ENCODE measurements around the gene SLC13A2.

DNA sequence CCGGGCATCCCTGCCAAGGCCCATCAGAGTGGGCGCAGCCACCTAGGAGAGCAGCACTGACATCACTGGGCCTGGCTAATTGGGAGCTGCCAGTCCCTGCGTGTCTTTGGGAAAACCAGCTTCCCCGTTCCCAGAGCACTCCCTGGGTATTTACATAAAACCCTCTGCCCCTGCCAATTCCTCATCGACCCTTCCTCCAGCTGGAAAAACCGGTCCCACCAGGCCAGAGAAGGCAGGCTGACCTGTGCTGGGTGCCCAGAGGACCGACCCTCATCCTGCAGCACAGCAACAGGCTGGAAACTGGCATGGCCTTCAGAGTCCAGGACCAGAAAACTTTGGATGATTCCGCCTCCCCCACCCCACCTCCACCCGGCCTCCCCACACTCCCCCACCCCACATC, 24.5 kb downstream of the SLC13A2 start:
- TF ChIP-seq, protein P1, sequence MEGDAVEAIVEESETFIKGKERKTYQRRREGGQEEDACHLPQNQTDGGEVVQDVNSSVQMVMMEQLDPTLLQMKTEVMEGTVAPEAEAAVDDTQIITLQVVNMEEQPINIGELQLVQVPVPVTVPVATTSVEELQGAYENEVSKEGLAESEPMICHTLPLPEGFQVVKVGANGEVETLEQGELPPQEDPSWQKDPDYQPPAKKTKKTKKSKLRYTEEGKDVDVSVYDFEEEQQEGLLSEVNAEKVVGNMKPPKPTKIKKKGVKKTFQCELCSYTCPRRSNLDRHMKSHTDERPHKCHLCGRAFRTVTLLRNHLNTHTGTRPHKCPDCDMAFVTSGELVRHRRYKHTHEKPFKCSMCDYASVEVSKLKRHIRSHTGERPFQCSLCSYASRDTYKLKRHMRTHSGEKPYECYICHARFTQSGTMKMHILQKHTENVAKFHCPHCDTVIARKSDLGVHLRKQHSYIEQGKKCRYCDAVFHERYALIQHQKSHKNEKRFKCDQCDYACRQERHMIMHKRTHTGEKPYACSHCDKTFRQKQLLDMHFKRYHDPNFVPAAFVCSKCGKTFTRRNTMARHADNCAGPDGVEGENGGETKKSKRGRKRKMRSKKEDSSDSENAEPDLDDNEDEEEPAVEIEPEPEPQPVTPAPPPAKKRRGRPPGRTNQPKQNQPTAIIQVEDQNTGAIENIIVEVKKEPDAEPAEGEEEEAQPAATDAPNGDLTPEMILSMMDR (IDR thresholded peaks at IDR 0.05), result no peak
- TF ChIP-seq POLR2AphosphoS5 (IDR thresholded peaks at IDR 0.05), result no peak
- no peak for TF ChIP-seq EP300 (IDR thresholded peaks at IDR 0.05)
- no peak for TF ChIP-seq POLR2A (IDR thresholded peaks at IDR 0.05)

Data from upper lobe of left lung (tissue), 4 donors.